HFFc6 (cell line): Measurements from ENCODE around the gene SH2D4B. TPM values are rescaled to one million over a fixed set of nuclear protein-coding genes. Genes with fewer than 3 reads are reported as not detected.

ENCODE experiments used
- DNase-seq: peaks from one replicate; pipeline ENCODE4 v3.0.0-alpha.2; 2018
- H3K27ac Mint-ChIP-seq: 2 replicates; pipeline ENCODE4 v1.8.0; 2020; ENCODE audit warnings: mild to moderate bottlenecking, mixed read lengths
- H3K27me3 Mint-ChIP-seq: 2 replicates; pipeline ENCODE4 v1.8.0; 2021; ENCODE audit warnings: mild to moderate bottlenecking, moderate library complexity, mixed read lengths; ENCODE audit not compliant: insufficient read depth
- H3K36me3 Mint-ChIP-seq: 2 replicates; pipeline ENCODE4 v1.8.0; 2021; ENCODE audit warnings: low read depth, mixed read lengths
- H3K4me1 Mint-ChIP-seq: 2 replicates; pipeline ENCODE4 v1.8.0; 2020; ENCODE audit warnings: low read depth, mixed read lengths
- H3K4me3 Mint-ChIP-seq: 2 replicates; pipeline ENCODE4 v1.8.0; 2020; ENCODE audit warnings: mild to moderate bottlenecking, moderate library complexity, mixed read lengths
- H3K9me3 Mint-ChIP-seq: 2 replicates; pipeline ENCODE4 v1.8.0; 2020; ENCODE audit warnings: mild to moderate bottlenecking, mixed read lengths
- CTCF ChIP-seq: fragments of 200-600 bp; sonication (generic); IDR thresholded peaks from 2 replicates; pipeline ENCODE4 v1.5.0; 2021; ENCODE audit warnings: antibody characterized with exemption, mild to moderate bottlenecking
- total RNA-seq, 6 experiments: library from RNA; stranded (reverse); fragmentation: NEBNext Ultra II Directional; extraction: Animal tissue kit (Norgen Biotek cat#: 25700); gene quantifications; 2 replicates in 1 of 6; 3 replicates in 5 of 6; pipeline ENCODE4 v1.2.3, GENCODE V29; 2021

The SH2D4B gene
- total RNA-seq, 6 experiments from 2014 or later: not detected

GRCh38 chr10:80502621-80503583, 34.8 kb upstream of the SH2D4B start:
- DNase-seq: no peak
- Mint-ChIP-seq H3K4me3 (peak overlapping the region; percentile 61), H3K27ac (peak overlapping the region; percentile 92), H3K27me3 (no peaks in the 10 kb centered on the region; the same call in 1 of the 2 replicates), H3K9me3 (no peaks in the 10 kb centered on the region), H3K4me1 (peaks cover 100% of the 10 kb centered on the region), H3K36me3 (peaks cover 23% of the 10 kb centered on the region)
- TF ChIP-seq CTCF: no peak

GRCh38 chr10:80503584-80504157, 34.0 kb upstream of the SH2D4B start:
- Mint-ChIP-seq H3K4me1 (peaks cover 99% of the 10 kb centered on the region), H3K9me3 (no peaks in the 10 kb centered on the region), H3K36me3 (peaks cover 23% of the 10 kb centered on the region), H3K4me3 (no peak overlapping the region; the same call in 1 of the 2 replicates), H3K27me3 (no peaks in the 10 kb centered on the region; the same call in 1 of the 2 replicates), H3K27ac (peak overlapping the region; percentile 92)
- no peak for DNase-seq
- no peak for TF ChIP-seq CTCF

- H3K9me3 Mint-ChIP-seq: no peaks in the 10 kb centered on the region
- no peak for DNase-seq
- H3K4me1 Mint-ChIP-seq: peaks cover 99% of the 10 kb centered on the region
- peak overlapping the region; percentile 8; the same call in 1 of the 2 replicates for H3K4me3 Mint-ChIP-seq
- peaks cover 23% of the 10 kb centered on the region for H3K36me3 Mint-ChIP-seq
- H3K27ac Mint-ChIP-seq: peak overlapping the region; percentile 92
- H3K27me3 Mint-ChIP-seq: no peaks in the 10 kb centered on the region; the same call in 1 of the 2 replicates
- no peak for TF ChIP-seq CTCF
Observed at GRCh38 chr10:80504158-80504811, 33.4 kb upstream of the SH2D4B start.

- Mint-ChIP-seq H3K4me3 (peak overlapping the region; percentile 66), H3K4me1 (peaks cover 99% of the 10 kb centered on the region), H3K27me3 (no peaks in the 10 kb centered on the region; the same call in 1 of the 2 replicates), H3K27ac (peak overlapping the region; percentile 92), H3K9me3 (no peaks in the 10 kb centered on the region), H3K36me3 (peaks cover 23% of the 10 kb centered on the region)
- no peak for TF ChIP-seq CTCF
- DNase-seq: no peak
Observed at GRCh38 chr10:80504897-80505465, 32.7 kb upstream of the SH2D4B start.

- TF ChIP-seq CTCF: no peak
- H3K4me3 Mint-ChIP-seq: peak overlapping the region; percentile 66
- peak overlapping the region; percentile 92 for H3K27ac Mint-ChIP-seq
- no peaks in the 10 kb centered on the region; the same call in 1 of the 2 replicates for H3K27me3 Mint-ChIP-seq
- peak; percentile 70 for DNase-seq
- no peaks in the 10 kb centered on the region for H3K9me3 Mint-ChIP-seq
- peaks cover 34% of the 10 kb centered on the region for H3K36me3 Mint-ChIP-seq
- H3K4me1 Mint-ChIP-seq: peaks cover 99% of the 10 kb centered on the region
Observed at GRCh38 chr10:80506189-80506575, 31.5 kb upstream of the SH2D4B start.
